WTC11 (cell line): ENCODE measurements around the gene FPR1.

Experiments used
- CTCF ChIP-seq: fragments of 200-600 bp; IDR thresholded peaks from 2 replicates; pipeline ENCODE4 v1.8.0; 2022; ENCODE audit warnings: antibody characterized with exemption
- FOXJ3 ChIP-seq: sonication (generic); formaldehyde crosslinking; IDR thresholded peaks from 2 replicates; pipeline ENCODE4 v1.9.0; 2021; ENCODE audit warnings: missing genetic modification reagents, mild to moderate bottlenecking, borderline replicate concordance
- IRF1 ChIP-seq: sonication (generic); formaldehyde crosslinking; IDR thresholded peaks from 2 replicates; pipeline ENCODE4 v1.8.0; 2023; ENCODE audit warnings: missing genetic modification reagents
- JUN ChIP-seq: sonication (generic); formaldehyde crosslinking; IDR thresholded peaks from 2 replicates; pipeline ENCODE4 v1.8.0; 2023; ENCODE audit warnings: mild to moderate bottlenecking, missing genetic modification reagents
- NR3C1 ChIP-seq: sonication (generic); formaldehyde crosslinking; conservative IDR thresholded peaks from 2 replicates; pipeline ENCODE4 v1.8.1; 2023; ENCODE audit warnings: low read depth, mild to moderate bottlenecking, missing genetic modification reagents
- ZBTB21 ChIP-seq: sonication (generic); formaldehyde crosslinking; IDR thresholded peaks from 2 replicates; pipeline ENCODE4 v1.8.1; 2023; ENCODE audit warnings: mild to moderate bottlenecking, missing genetic modification reagents, borderline replicate concordance
- TF ChIP-seq, protein P1 (sequence below): sonication (generic); formaldehyde crosslinking; IDR thresholded peaks from 2 replicates; pipeline ENCODE4 v1.8.0; 2022; ENCODE audit warnings: mild to moderate bottlenecking, missing genetic modification reagents
- TF ChIP-seq, protein P2 (sequence below): sonication (generic); formaldehyde crosslinking; IDR thresholded peaks from 2 replicates; pipeline ENCODE4 v1.8.1; 2023; ENCODE audit warnings: mild to moderate bottlenecking, missing genetic modification reagents, moderate library complexity
- TF ChIP-seq, protein P3 (sequence below): sonication (generic); formaldehyde crosslinking; conservative IDR thresholded peaks from 2 replicates; pipeline ENCODE4 v1.8.1; 2022; ENCODE audit warnings: mild to moderate bottlenecking, missing genetic modification reagents

GRCh38 chr19:51696606-51697005 is 55.1 kb downstream of the FPR1 start:
- TF ChIP-seq CTCF (no peak), ZBTB21 (CRISPR knock-in tag) (no peak), NR3C1 (no peak), JUN (no peak), IRF1 (CRISPR knock-in tag) (no peak), FOXJ3 (CRISPR knock-in tag) (no peak)
- TF ChIP-seq, protein P1, sequence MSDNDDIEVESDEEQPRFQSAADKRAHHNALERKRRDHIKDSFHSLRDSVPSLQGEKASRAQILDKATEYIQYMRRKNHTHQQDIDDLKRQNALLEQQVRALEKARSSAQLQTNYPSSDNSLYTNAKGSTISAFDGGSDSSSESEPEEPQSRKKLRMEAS (CRISPR knock-in tag), result no peak
- TF ChIP-seq, protein P2, sequence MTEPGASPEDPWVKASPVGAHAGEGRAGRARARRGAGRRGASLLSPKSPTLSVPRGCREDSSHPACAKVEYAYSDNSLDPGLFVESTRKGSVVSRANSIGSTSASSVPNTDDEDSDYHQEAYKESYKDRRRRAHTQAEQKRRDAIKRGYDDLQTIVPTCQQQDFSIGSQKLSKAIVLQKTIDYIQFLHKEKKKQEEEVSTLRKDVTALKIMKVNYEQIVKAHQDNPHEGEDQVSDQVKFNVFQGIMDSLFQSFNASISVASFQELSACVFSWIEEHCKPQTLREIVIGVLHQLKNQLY (CRISPR knock-in tag), result no peak
- TF ChIP-seq, protein P3, sequence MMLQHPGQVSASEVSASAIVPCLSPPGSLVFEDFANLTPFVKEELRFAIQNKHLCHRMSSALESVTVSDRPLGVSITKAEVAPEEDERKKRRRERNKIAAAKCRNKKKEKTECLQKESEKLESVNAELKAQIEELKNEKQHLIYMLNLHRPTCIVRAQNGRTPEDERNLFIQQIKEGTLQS (CRISPR knock-in tag), result no peak
